Prostate gland (tissue), 2 donors: Measurements from ENCODE around the gene NFIX. TPM values are rescaled to one million over a fixed set of nuclear protein-coding genes. Genes with fewer than 3 reads are reported as not detected.

Experiments used
- DNase-seq: peaks from one replicate; pipeline ENCODE4 v3.0.0-alpha.2; 2019; ENCODE audit warnings: low spot score
- H3K27ac ChIP-seq, 2 donors: fragments of 200-600 bp; sonication (generic); 2 replicates each; pipeline ENCODE4 v1.5.1; 2017 to 2019
- H3K27me3 ChIP-seq: fragments of 200-600 bp; sonication (generic); replicated peaks from 2 replicates; pipeline ENCODE4 v1.5.1; 2019; ENCODE audit not compliant: insufficient read depth
- H3K36me3 ChIP-seq, 2 donors: fragments of 200-600 bp; sonication (generic); 1 replicate in 1 of 2; 2 replicates in 1 of 2; pipeline versions ENCODE4 v1.5.1 to v1.8.1; 2017 to 2019
- H3K4me1 ChIP-seq: fragments of 200-600 bp; sonication (generic); replicated peaks from 2 replicates; pipeline ENCODE4 v1.5.1; 2019
- H3K4me3 ChIP-seq, 2 donors: fragments of 200-600 bp; sonication (generic); 2 replicates each; pipeline ENCODE4 v1.5.1; 2017 to 2019
- H3K9me3 ChIP-seq: fragments of 200-600 bp; sonication (generic); 2 replicates; pipeline ENCODE4 v1.5.1; 2017
- POLR2A ChIP-seq: fragments of 450-650 bp; IDR thresholded peaks from one replicate; pipeline ENCODE4 v1.6.1; 2016; ENCODE audit warnings: antibody characterized with exemption, mild to moderate bottlenecking
- POLR2AphosphoS5 ChIP-seq: sonication (generic); formaldehyde crosslinking; IDR thresholded peaks from one replicate; pipeline ENCODE4 v1.6.1; 2017; ENCODE audit warnings: antibody characterized with exemption
- WGBS: methylation state at CpG from one replicate; pipeline ENCODE4 v1.1.5; 2018; 5-methylcytosine and 5-hydroxymethylcytosine counted together
- intact Hi-C: fragments of 100-400 bp; cut with DNase I; formaldehyde crosslinking; loops from one replicate; pipeline ENCODE4 v1.14.2; 2022
- total RNA-seq, 2 donors: library from RNA; depleted of rRNA; stranded (reverse); fragments of >200 nt; gene quantifications; one replicate each; pipeline ENCODE4 v1.1.0, GENCODE V29; 2016
- TF ChIP-seq, protein P1 (sequence below), 4 experiments: fragments of 200-600 bp in 2 of 4; fragments of 450-650 bp in 2 of 4; sonication (generic) in 2 of 4; IDR thresholded peaks; 1 replicate in 3 of 4; 2 replicates in 1 of 4; pipeline ENCODE4 v1.5.1; 2016 to 2019; ENCODE audit warnings: antibody characterized with exemption in 4 of 4, mild to moderate bottlenecking in 2 of 4, moderate library complexity in 2 of 4

Gene NFIX
- total RNA-seq, 2 donors from 2014 or later: 185 to 286 TPM

DNA sequence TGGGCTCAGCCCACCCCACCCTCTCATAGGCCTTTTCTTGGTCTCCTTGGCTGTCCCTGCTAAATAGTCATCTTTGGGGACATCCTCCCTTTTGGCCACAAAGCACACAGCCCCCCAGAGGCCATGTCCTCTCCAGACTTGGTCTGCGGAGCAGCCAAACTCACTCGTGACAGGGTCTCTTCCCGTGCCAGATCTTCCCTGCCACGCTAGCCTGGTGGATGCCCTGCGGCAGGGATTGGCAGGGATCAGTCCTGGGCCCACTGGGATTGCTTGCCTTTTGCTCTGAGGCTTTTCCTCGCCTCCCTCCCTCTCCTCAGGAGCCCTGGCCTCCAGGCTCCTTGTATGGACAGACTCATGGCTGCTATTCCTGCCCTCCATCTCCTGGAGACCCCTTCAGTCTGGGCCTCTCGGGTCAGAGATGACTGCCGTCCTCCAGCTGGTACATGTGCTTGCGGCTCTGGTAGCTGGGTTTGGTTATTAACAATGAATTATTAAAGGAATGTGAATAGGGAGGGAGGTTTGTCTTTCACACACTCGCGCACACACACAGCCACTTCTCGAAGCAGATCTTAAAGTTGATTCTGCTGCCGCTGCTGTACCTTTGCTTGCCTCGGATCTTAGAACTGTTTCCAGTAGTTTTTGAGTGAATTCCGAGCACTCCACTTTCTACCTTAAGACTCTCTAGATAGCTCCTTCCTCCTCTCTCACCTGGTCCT is 45.1 kb downstream of the NFIX start:
- 24% methylated on average over 15 of the region's 15 CpGs for WGBS
- Histone ChIP-seq H3K27ac (peak overlapping the region; percentile 96 to 97), H3K4me1 (peaks cover 68% of the 10 kb centered on the region), H3K9me3 (no peaks in the 10 kb centered on the region), H3K36me3 (no peaks in the 10 kb centered on the region), H3K27me3 (no peaks in the 10 kb centered on the region), H3K4me3 (no peak overlapping the region)
- intact Hi-C loops: no loop called here
- no peak for DNase-seq
- no peak for TF ChIP-seq POLR2A
- no peak for TF ChIP-seq POLR2AphosphoS5
- TF ChIP-seq, protein P1, sequence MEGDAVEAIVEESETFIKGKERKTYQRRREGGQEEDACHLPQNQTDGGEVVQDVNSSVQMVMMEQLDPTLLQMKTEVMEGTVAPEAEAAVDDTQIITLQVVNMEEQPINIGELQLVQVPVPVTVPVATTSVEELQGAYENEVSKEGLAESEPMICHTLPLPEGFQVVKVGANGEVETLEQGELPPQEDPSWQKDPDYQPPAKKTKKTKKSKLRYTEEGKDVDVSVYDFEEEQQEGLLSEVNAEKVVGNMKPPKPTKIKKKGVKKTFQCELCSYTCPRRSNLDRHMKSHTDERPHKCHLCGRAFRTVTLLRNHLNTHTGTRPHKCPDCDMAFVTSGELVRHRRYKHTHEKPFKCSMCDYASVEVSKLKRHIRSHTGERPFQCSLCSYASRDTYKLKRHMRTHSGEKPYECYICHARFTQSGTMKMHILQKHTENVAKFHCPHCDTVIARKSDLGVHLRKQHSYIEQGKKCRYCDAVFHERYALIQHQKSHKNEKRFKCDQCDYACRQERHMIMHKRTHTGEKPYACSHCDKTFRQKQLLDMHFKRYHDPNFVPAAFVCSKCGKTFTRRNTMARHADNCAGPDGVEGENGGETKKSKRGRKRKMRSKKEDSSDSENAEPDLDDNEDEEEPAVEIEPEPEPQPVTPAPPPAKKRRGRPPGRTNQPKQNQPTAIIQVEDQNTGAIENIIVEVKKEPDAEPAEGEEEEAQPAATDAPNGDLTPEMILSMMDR (IDR thresholded peaks at IDR 0.05): no peak

DNA sequence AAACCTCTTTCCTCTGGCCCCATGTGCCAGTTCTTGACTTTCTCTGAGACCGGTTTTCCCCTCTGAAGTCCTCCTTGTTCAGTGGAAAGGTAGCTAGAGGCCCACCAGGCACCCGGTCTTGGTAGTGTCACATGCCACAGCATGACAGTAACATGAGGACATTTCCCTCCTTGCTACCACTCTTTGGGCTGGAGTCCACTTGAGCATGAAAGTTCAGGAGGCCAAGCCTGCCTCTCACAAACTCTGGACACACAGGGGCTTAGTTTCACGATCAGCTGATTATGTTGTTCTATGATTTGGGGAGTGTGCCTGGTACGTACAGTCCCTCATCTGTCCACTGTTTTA is 45.6 kb downstream of the NFIX start:
- no peak for DNase-seq
- Histone ChIP-seq H3K4me1 (peaks cover 63% of the 10 kb centered on the region), H3K4me3 (no peak overlapping the region)

DNA sequence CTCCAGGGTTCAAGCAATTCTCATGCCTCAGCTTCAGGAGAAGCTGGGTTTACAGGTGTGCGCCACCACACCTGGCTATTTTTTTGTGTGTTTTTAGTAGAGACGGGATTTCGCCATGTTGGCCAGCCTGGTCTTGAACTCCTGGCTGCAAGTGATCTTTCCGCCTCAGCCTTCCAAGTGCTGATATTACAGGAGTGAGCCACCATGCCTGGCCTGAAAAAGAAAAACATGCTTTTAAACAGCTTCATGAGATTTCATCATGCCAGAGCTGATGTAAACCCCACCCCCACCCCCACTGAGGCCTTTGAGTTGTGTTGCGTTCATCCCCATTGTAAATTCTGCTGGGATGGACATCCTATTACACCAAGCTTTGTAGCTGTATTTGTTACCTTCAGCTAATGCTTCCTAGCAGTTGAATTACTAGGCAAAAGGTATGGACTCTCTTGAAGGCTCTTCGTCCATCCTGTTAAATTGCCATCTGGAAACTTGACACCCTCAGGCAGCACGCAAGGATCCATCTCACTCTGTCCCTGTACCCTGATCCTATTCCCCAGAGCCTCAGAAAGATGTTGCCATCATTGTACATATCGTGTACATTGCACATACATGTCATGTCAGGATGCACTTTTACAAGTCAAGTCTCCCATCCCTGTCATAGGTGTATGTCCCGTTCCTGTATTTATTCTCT is 47.3 kb downstream of the NFIX start:
- WGBS: 61% methylated on average over 9 of the region's 9 CpGs
- Histone ChIP-seq H3K27ac (no peak overlapping the region), H3K4me1 (peaks cover 51% of the 10 kb centered on the region), H3K27me3 (no peaks in the 10 kb centered on the region), H3K36me3 (no peaks in the 10 kb centered on the region), H3K4me3 (no peak overlapping the region), H3K9me3 (no peaks in the 10 kb centered on the region)
- intact Hi-C loops: no loop called here
- TF ChIP-seq, protein P1 (IDR thresholded peaks at IDR 0.05): no peak
- TF ChIP-seq POLR2A: no peak
- no peak for DNase-seq

More for the DNA sequence above, 45.6 kb downstream of the NFIX start:
- intact Hi-C loops: no loop called here
- H3K9me3 ChIP-seq: no peaks in the 10 kb centered on the region
- 28% methylated on average over 4 of the region's 4 CpGs for WGBS
- peak overlapping the region; percentile 96 to 97 for H3K27ac ChIP-seq
- no peaks in the 10 kb centered on the region for H3K36me3 ChIP-seq
- TF ChIP-seq, protein P1 (IDR thresholded peaks at IDR 0.05): no peak
- no peak for TF ChIP-seq POLR2A
- no peak for TF ChIP-seq POLR2AphosphoS5
- H3K27me3 ChIP-seq: no peaks in the 10 kb centered on the region

DNA sequence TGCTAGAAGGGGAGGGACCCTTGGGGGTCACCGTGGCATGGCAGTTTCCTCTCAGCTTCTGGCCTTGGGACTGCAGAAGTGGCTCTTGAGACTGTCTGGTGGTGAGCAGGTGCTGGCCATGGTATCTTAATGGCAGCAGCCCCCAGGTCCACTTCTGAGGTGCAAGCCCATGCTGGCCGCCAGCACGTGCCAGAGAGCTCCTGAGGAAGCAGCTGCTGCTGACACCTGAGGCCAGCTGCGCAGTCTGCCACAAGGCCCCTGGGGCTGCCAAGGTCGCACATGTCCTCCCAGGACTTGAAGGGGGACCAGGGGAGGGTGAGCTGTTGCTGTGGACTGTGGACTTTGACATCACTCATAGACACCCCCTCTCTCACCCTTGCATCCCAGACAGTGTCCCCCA is 48.0 kb downstream of the NFIX start:
- Histone ChIP-seq H3K27me3 (no peaks in the 10 kb centered on the region), H3K4me1 (peaks cover 45% of the 10 kb centered on the region), H3K4me3 (no peak overlapping the region), H3K9me3 (no peaks in the 10 kb centered on the region), H3K27ac (peak overlapping the region in 1 of 2 donors; percentile 2), H3K36me3 (no peaks in the 10 kb centered on the region)
- DNase-seq: no peak
- WGBS: 72% methylated on average over 3 of the region's 5 CpGs
- intact Hi-C loops: no loop called here
- TF ChIP-seq POLR2AphosphoS5 (no peak), POLR2A (no peak)
- TF ChIP-seq, protein P1 (IDR thresholded peaks at IDR 0.05): no peak
